HG03095 (cell line): ENCODE data around the gene CD200R1L.

ENCODE experiments used
- ATAC-seq: cut with Tn5 transposase; IDR thresholded peaks from one replicate; pipeline ENCODE4 v1.9.1; 2021; ENCODE audit warnings: moderate library complexity; ENCODE audit not compliant: unreplicated experiment

Gene CD200R1L

DNA sequence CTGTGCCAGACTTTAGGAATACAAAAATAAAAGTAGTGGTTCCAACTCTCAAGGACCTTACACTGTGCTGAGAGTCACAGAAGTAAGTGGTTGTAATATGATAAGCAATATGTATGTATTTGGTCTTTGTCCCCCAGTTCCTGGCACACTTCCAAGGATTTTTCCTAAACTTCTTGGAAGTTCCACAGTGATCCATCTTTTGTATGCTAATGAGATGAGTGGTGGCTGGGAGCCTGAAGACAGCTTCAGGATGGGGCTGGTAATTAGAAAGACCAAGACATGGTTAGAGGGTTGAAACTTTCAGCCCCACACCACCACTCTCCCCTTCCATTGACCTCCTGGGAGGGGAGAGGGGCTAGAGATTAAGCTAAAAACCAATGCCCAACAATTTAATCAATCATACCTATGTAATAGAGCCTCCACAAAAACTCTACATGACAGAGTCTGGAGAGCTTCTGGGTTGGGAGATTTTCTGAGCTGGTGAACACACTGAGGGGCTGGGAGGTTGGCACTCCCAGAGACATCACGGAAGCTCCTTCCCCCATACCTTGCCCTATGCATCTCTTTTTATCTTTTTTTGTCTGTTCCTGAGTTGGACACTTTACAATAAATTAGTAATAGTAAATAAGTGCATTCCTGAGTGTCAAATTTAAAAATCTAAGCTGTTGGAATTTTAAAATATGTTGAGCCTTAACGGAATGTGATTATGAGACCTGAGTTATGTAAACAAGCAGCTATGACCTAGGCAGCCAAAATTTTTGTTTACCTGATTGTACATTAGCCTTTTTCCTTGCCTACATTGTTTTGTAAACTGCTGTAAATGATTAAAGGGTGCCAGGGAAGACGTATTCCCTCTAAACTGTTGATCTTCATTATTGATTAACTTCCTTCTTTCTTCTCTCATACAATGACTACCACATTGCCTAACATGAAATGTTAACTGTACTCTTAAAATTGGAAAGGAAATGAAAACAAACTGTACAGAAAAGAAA is 24.3 kb downstream of the CD200R1L start:
- ATAC-seq, result no peak

DNA sequence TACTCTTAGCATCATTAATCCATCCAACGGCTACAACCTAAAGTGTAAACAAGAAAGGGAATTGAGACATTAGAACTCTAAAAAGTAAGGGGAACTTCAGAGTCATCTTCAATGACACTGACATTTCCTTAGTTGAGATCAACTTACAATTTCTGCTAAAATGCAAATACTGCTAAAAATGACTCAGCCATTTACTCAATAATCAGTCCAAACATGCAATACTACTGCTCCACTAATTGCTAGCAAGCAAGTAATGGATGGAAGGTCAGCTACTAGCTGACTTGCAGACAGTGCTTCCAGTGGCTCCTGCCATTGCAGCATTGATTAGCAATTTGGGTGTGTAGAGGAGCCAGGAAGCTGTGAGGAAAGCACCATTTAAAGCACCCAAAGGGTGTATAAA is 28.4 kb downstream of the CD200R1L start:
- ATAC-seq, result no peak

DNA sequence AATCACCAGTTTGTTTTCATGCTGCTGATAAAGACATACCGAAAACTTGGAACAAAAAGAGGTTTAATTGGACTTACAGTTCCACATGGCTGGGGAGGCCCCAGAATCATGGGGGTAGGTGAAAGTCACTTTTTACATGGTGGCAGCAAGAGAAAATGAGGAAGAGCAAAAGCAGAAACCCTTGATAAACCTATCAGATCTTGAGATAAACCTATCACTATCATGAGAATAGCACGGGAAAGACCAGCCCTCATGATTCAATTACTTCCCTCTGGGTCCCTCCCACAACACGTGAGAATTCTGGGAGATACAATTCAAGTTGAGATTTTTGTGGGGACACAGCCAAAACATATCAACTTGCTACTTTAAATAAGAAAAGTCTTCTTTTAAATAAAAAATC is 28.9 kb downstream of the CD200R1L start:
- ATAC-seq, result no peak

DNA sequence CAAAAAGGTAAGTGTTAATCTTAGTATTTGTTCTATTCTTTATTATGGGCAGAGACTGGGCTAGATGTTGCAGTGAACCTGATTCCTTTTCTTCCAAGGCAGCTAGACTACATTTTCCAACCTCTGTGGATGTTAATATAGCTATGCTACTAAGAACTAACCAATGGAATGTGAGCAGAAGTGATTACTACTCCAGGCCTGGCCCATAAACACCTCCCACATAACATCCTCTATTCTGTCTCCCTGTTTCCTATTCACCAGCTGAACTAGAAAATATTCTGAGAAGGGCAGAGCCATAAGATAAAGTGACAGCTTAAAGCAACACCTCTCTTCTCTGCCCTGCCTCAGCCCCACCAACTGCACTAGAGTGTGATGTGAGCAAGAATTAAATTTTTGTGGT is 29.4 kb downstream of the CD200R1L start:
- no peak for ATAC-seq

DNA sequence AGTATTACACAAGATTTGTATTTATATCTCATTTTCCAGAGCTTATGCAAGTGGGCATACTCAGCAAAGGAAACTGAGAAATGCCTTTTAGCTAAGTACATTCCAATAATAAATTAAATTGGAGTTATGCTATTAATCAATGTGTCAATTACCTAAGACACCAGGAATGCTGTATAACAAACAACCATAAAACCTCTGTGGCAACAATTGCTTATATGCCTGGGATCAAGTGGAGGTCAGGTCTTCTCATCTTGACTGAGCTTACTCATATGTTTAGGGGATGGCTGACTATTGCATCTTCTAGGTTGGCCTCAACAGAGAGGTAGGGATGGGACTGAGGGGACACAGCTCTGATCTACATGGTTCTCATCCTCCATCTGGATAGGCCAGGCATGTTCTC is 30.7 kb downstream of the CD200R1L start:
- ATAC-seq, result no peak

DNA sequence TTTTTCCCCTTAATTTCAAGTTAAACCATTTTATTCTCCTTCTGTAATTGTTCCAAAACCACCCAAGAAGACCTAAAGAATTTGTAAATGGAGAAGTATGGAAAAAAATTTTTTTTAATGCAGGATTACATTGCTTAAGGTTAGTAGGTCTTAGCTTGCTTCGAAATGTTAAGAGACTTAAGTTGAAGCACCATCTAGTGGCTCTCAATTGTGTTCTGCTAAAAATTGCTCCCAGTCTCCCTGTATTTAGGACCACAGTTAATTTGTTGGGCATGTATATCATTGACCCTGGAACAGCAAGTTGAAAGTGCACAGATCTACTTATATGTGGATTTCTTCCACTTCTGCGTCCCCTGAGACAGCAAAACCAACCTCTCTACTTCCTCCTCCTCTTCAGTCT is 32.4 kb downstream of the CD200R1L start:
- no peak for ATAC-seq

DNA sequence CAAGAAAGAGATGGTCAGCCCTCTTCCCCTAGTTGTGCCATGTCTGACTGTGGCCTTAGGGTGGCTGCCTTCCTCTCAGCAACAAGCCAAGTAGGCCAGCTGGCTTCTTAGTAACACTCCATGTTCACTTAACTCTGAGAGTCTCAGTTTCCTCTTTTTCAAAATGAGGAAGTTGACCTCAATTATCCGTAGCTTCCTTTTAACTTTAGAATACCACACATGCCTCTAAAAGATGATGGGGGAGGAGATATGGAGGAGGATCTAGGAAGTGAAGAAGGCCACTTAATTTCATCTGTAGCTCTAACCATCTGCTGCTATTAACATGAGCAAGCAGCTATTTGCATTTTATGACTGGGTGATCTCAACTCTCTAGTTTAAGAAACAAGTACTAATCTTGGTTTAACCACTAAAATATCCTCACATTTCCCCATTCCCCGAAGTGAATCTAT is 32.9 kb downstream of the CD200R1L start:
- peak; percentile 79 for ATAC-seq

DNA sequence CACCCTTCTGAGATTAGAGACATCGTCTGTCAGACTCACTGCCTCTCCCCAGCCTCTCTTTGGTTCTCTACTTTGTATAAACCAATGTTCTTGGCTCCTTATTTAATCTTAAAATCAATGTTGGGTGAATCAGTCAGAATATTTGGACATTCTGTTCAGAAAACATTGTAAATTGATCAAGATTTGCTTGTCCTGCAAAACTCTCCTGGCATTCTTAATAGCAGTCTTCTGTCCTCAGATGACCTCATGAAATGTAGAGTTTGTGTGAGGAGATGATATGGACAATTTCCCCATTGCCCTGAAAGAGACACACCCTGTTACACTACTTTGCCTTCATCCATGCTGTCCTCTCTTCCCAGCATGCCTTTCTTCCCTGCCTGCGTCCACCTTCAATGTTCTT is 33.6 kb downstream of the CD200R1L start:
- ATAC-seq, result no peak

DNA sequence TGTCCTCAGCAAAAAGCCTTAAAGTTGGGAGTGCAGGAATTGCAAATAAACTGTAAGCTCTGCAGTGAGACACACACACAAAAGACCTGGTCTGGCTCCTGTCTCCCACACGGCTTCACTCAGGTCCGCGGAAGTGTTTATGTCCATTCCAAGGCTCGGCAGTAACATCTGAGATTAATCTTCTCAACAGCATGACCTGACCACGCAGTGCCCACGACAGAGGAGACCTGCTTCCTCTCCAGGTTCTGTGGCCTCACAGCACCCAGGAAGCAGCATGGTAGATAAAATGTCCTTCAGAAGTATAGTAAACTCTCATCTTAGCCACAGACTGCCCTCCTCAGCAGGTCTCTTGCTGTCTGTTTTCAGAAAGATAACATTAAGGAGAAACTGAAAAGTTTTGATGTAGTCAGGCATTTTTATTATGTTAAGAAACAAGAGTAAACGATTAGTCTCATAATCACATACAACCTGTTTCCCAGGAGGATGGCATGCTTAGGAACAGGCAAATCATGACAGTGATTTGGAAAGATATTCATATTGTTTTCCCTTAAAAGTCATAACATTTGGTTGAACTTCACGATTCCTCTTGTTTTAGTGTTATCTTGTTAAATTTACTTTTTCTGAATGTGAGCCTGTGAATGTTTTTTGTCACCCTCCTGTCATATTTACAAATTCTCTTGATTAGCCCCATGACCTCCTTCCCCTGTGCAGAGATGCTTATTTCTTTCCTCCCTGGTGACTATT is 34.6 kb downstream of the CD200R1L start:
- no peak for ATAC-seq

DNA sequence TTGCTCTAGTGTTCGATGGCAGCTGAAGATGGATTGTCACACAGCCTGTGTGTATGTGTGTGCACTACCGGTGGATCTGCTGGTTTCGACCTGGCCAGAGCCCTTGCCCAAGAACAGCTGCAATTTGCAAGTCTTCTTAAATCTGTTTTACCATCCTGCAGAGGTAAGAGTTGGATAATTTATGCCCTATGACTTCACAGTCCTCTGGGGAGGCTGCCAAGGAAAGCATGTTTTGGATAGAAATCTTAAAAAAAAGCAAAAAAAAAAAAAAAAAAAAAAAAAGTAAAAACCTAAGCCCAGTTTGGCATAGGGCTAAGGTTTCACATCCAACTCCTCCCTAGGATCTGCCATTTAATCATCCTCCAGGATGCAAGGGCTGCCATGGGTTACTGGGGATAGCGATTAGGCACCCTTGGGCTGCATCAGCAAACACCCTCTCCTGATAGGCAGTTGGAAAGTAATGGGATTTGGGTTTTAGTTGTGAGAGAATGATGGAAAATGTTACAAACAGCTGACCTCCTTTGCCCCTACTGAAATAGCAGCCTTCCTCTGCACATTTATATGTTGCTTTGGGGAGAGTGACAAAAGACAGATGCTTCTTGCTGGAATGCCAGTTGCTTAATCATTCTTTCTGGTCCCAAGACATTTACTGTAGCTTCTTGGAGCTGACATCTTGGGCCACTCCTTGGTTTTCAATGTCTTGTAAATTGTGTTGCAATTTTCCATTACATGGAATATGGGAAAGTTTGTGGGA is 35.4 kb downstream of the CD200R1L start:
- ATAC-seq, result no peak

DNA sequence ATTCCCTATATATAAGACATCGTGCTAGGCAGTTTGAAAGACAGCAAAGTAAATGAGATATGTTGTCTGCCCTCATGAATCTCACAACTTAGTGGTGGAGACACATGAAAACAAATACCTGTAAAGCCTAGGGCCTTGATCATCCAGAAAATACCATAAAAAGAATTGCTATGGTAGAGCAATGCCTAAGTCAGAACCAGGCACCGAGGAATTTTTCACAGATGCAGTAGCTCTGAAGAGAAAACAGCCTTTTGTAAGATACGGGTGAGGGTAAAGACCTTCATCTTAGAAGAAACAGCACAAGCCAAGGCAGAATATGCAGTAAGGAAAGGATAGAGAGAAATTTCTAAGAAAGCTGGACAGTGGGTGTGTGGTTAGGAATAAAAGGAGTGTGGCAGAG is 36.1 kb downstream of the CD200R1L start:
- no peak for ATAC-seq

DNA sequence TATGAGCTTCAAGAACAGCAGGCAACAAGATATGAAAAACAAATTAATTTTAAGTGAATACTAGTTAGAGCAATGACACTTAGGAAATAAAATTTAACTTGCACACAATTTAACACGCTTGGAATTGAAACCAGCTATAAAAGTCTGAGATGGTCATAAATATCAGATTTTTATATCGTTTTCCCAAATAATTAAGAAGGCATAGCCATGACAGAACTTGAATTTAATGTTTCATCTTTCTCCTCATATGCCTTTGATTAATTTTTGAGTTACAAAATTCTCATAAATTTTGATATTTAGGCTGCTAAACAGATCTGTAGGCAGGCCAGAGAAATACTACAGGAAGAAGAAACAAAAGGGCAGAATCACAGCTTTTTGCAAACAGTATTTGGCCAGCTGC is 38.5 kb downstream of the CD200R1L start:
- no peak for ATAC-seq

DNA sequence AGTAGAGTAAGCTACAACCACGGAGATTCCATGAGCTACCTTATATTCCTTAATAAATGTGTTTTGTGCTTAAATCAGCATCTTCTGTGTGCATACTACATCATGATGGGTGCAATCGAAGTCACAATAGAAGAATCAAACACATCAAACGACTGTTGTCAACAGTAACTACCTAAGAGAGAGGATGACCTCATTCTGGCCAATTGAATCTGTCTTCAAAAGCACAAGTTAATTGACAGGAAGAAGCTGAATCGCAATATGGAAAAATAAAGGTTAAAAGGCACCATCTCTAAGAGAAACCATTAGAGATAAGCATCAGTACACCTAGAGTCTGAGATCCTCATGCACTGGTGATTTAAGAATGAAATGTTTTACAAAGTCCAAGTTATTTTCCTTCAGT is 39.0 kb downstream of the CD200R1L start:
- ATAC-seq, result no peak

DNA sequence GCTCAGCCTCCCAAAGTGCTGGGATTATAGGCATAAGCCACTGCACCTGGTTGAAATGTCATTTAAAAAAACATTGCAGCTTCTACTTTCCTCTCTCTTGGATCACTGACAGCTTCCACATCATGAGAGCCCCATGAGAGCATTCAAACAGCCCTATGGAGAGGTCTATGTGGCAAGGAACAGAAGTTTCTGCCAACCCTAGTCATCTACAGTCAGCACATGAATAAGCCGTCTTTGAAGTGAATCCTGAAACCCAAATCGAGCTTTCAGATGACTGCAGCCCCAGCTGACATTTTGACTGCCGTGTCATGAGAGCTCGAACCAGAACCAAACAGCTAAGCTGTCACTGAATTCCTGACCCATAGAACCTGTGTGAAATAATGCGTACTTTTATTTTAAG is 39.8 kb downstream of the CD200R1L start:
- ATAC-seq, result no peak

DNA sequence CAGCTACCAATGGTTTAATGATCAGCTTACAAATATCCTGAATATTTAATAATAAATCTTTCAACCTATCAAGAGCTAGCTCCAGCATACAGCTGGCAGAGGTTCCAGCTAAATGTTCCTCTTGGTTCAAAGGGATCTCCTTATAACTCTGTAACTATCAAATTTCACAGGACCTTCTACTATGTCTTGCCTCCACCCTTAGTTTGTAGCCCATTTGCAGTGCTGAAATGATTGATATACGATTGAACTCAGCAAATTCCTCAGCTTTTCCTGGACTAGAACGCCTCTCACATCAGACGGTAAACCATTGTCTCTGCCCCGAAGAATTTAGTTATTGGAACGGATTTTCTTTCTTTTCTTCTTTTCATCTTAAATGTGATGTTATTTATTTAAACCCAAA is 41.5 kb downstream of the CD200R1L start:
- ATAC-seq, result no peak

DNA sequence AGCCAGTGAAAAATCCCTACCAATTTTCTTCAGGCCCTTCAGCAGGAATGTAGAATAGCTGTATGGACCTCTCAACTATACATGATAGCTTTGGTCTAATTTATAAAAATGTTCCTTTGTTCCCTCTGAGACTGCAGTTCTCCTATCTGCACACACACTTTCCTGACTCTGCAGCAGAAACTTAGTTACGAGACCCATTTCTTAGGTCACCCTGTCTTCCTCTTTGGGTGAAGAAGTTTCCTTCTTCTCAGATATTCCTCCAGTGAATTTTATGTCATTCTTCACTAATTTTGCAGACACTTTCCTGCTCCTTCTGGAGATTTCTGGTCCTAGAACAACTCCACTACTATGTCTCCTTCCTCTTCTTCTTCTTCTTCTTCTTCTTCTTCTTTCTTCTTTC is 42.6 kb downstream of the CD200R1L start:
- no peak for ATAC-seq

DNA sequence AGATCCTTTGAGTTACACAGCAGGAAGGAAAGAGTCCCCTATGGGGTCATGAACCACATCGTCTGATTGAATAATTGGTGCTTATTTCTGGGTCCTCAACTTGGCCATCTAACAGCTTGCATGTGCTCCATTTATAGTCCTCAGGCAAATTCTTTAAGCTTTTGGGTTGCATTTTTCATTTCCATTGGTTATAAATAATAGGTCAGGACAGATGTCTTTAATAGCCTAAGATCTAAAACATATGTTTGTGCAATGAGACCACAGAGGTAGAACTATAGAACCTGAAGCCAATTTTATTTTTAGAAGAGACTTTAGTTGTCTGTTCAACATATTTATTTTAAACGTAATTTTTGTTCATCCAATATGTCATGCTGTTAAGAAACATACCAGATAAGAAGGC is 43.2 kb downstream of the CD200R1L start:
- no peak for ATAC-seq

DNA sequence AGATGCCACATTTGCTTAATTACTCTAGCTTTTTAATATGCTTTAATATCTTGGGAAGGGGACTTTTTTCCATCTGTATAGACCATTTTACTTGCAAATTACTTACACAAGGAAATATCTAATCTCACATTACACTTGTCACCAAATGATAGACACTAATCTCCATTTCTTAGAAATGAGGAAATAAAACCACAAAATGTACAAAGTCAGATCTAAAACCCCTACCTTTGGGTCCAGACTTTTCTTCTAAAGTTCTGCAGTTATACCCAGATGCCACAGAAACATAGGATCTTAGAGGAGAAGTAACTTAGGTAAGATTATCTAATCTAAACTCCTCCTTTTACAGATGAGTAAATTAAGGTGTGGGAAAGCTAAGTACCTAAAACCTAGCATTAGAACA is 44.3 kb downstream of the CD200R1L start:
- ATAC-seq, result no peak

DNA sequence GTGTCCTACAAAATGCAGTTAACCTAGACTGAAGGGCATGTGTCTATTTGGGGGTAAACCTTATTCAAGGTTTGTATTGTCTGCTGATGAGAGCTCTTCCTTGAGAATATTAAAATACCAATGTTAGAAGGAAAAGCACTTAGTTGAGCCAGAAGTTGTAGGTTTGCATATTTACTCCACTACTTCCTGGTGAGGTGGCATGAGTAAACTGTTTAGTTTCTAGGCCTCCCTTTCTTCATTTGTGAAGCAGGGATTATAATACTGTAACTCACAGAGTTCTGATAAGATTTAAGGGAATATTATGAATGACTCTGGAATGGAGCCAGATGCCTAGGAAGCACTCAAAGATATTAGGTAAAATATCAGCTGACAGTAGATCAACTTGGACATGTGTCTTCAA is 46.7 kb downstream of the CD200R1L start:
- ATAC-seq, result no peak

DNA sequence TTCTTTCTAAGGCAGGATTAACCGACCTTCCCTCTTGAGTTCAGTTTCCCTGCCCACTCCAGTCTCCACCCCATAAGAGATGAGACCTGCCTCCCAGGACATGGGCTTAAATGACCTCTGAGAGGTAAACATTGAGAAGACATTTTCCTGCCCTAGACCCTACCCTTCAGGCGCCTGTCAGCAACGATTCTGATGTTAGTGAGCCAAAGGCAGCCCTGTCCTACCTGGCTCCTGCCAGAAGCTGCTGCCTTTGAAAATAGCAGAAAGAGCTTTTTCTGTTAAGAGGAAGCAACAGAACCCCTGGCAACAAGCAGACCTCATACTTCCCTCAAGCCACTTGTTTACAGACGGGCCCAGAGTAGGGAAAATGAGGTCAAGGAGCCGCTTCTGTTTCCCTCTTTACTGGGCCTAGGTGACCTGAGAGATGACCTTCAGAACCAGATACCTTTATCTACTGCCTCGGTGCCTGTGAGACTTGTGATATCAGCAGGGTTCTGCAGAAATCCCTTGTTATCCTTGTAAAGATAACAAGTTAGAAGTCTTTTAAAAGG is 52.0 kb downstream of the CD200R1L start:
- ATAC-seq, result no peak
